NCI-H128 (cell line): ENCODE results near the gene KANSL1.
A peak's percentile ranks its signal among the peaks of the same experiment; 100 is the strongest.
"Not testable (repeated sequence)": the region's sequence is repeated elsewhere in the genome, so short reads cannot be mapped to it uniquely, and the experiment has no call there.

Experiments used
- DNase-seq: peaks from one replicate; lab custom pipeline; 2025; ENCODE audit not compliant: unreplicated experiment; lab: John Stamatoyannopoulos, UW

Gene KANSL1

GRCh38 chr17:46193151-46193625 is at the start of gene KANSL1:
KANSL1 (minus strand) TSS chr17:46193429; CDS start chr17:46172143, 21,286 bp downstream.
- peak; percentile 57 for DNase-seq

GRCh38 chr17:46231359-46231758 is 38.1 kb upstream of the KANSL1 start:
- DNase-seq, result not testable (repeated sequence)

- DNase-seq, result peak; percentile 78
Observed at GRCh38 chr17:46225274-46225794, 32.1 kb upstream of the KANSL1 start.

GRCh38 chr17:46224864-46225263 is 31.6 kb upstream of the KANSL1 start:
- DNase-seq, result not testable (repeated sequence)

GRCh38 chr17:46223041-46223440 is 29.8 kb upstream of the KANSL1 start:
- not testable (repeated sequence) for DNase-seq

- DNase-seq, result no peak
Observed at GRCh38 chr17:46216682-46217081, 23.5 kb upstream of the KANSL1 start.

GRCh38 chr17:46212634-46213435 is 19.6 kb upstream of the KANSL1 start:
- DNase-seq, result no peak

- no peak for DNase-seq
Observed at GRCh38 chr17:46208997-46209396, 15.8 kb upstream of the KANSL1 start.

GRCh38 chr17:46205975-46206374 is 12.7 kb upstream of the KANSL1 start:
- DNase-seq, result no peak

- DNase-seq, result no peak
Observed at GRCh38 chr17:46202424-46202823, 9.2 kb upstream of the KANSL1 start.

- DNase-seq, result no peak
Observed at GRCh38 chr17:46201491-46201890, 8.3 kb upstream of the KANSL1 start.

GRCh38 chr17:46200197-46200596 is 7.0 kb upstream of the KANSL1 start:
- no peak for DNase-seq

GRCh38 chr17:46199379-46199778 is 6.2 kb upstream of the KANSL1 start:
- no peak for DNase-seq

GRCh38 chr17:46198233-46198632 is 5.0 kb upstream of the KANSL1 start:
- DNase-seq, result no peak

GRCh38 chr17:46197530-46197929 is 4.3 kb upstream of the KANSL1 start:
- DNase-seq, result no peak

GRCh38 chr17:46195939-46196716 is 2.9 kb upstream of the KANSL1 start:
- DNase-seq, result no peak

GRCh38 chr17:46195217-46195855 is 2.1 kb upstream of the KANSL1 start:
- no peak for DNase-seq

GRCh38 chr17:46194393-46195216 is 1.4 kb upstream of the KANSL1 start:
- no peak for DNase-seq

GRCh38 chr17:46193626-46194392 is 580 bp upstream of the KANSL1 start:
- DNase-seq, result peak; percentile 48
